GM12865 (cell line): ENCODE data around the gene SECTM1.

ENCODE experiments used
- DNase-seq: peaks from one replicate; pipeline ENCODE4 v3.0.0; 2010; ENCODE audit warnings: low read depth
- H3K4me3 ChIP-seq: 2 replicates; pipeline ENCODE4 v1.5.1; 2011; ENCODE audit warnings: mild to moderate bottlenecking, low read depth, low read length, control low read depth
- TF ChIP-seq, protein P1 (sequence below): IDR thresholded peaks from 2 replicates; pipeline ENCODE4 v1.5.1; 2011; ENCODE audit warnings: low read length, control low read depth, low read depth, inconsistent platforms; ENCODE audit not compliant: insufficient read depth; ENCODE audit errors: missing control alignments

The SECTM1 gene

DNA sequence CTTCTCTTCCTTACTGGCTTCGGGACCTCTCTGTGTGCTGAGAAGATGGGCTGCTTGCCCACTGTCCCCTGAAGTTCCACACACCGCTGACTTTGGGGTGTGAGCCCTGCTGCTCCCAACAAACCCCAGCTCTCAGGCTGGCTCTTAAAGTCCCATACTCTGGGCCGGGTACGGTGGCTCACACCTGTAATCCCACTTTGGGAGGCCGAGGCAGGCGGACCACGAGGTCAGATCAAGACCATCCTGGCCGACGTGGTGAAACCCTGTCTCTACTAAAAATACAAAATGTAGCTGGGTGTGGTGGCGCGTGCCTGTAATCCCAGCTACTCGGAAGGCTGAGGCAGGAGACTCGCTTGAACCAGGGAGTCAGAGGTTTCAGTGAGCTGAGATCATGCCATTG lies 33.3 kb downstream of the SECTM1 start:
- no peak for DNase-seq
- no peak overlapping the region for H3K4me3 ChIP-seq

DNA sequence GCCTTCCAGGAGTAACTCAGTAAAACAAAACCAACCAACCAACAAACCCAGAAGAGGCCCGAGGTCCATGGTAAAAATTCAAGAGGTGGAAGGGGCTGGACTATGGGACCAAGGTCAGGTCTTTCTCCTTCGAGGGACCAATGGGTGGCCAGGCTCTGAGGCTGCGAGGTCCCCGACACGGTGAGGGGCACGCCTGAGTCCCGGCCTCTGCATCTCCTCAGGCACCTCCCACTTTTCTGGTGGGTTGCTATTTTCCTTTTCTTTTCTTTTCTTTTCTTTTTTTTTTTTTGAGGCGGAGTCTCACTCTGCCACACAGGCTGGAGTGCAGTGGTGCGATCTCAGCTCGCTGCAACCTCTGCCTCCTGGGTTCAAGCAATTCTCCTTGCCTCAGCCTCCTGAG lies 34.1 kb downstream of the SECTM1 start:
- H3K4me3 ChIP-seq: no peak overlapping the region
- DNase-seq: no peak
- TF ChIP-seq, protein P1, sequence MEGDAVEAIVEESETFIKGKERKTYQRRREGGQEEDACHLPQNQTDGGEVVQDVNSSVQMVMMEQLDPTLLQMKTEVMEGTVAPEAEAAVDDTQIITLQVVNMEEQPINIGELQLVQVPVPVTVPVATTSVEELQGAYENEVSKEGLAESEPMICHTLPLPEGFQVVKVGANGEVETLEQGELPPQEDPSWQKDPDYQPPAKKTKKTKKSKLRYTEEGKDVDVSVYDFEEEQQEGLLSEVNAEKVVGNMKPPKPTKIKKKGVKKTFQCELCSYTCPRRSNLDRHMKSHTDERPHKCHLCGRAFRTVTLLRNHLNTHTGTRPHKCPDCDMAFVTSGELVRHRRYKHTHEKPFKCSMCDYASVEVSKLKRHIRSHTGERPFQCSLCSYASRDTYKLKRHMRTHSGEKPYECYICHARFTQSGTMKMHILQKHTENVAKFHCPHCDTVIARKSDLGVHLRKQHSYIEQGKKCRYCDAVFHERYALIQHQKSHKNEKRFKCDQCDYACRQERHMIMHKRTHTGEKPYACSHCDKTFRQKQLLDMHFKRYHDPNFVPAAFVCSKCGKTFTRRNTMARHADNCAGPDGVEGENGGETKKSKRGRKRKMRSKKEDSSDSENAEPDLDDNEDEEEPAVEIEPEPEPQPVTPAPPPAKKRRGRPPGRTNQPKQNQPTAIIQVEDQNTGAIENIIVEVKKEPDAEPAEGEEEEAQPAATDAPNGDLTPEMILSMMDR: no peak

More for the DNA sequence above, 33.3 kb downstream of the SECTM1 start:
- TF ChIP-seq, protein P1: no peak

DNA sequence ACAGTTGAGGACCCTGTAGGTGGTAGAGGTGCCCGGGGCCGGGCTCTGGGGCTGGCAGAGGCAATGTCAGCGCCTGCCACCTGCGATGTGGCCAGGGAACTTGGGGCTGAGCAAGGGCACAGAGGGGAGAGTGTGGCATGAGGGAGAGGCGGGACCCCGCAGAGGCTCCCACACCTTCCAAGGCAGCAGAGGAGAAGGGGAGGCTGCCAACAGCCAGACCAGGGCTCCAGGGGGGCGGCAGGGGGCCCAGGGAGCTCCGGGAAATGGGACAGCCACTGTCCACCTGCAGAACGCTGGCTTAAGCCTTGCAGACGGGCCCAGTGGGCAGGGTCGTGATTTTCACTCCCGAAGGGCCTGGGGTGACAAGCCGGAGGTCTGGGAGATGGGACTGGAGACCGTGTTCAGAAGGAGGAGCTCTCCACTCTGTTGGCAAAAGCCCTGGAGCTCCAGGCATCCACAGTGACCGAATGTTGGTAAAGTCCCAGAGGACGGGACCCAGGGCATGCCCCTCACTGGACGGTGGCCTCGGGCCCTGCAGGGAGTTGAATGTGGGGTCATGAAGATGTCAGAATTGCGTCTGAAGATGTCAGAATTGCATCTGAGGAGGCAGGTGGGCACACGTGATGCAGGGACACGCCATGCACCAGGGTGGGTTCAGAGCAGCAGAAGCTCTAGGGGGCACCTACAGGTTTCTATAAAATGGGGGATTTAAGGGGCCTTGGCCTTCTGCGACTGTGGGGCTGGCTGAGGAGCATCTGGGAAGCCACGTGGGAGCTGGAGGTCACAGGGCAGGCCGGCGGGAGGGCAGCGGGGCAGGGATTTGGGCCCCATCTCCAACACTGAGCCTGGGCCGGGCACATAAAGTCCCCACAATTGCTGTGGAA lies 34.8 kb downstream of the SECTM1 start:
- no peak for DNase-seq
- peak overlapping the region; percentile 84 for H3K4me3 ChIP-seq
- TF ChIP-seq, protein P1: no peak

DNA sequence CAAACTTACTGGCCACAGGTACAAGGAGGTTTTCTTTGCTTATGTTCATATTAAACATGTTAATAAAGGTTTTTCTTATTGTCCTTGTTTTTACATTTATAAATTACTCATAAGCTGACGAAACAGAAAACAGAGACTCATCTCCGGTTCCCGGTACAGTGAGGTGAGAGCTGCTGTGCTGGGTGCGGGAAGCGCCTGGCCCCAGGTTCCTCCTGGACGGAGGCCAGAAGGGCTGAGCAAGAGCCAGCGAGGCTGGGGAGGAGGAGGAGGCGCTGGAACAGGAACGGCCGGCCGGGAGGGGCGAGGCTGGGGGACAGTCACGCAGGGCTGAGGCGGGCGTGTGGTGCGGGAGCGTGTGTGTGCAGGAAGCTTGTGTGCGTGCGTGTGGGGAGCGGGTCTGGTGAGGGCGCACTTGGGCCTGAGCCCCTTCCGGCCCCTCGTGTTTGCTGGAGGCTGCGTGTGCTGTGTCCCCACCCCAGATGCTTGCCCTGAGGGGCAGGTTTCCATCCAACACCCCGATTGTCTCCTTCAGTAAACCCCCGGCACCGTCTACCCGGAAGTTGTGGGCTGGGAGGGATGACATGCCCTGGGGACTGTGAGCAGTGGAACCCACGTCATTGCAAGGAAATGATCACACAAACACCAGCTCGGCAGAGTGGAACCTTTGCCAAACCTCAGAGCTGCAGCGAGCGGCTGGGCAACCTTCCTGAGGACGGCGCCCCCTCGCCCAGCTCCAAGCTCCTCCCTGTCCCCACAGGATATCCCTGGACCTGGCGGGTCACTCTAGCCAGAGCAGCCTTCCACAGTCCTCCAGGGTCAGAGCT lies 35.6 kb downstream of the SECTM1 start:
- peak overlapping the region; percentile 84 for H3K4me3 ChIP-seq
- TF ChIP-seq, protein P1: peak; percentile 3
- peak; percentile 90 for DNase-seq

DNA sequence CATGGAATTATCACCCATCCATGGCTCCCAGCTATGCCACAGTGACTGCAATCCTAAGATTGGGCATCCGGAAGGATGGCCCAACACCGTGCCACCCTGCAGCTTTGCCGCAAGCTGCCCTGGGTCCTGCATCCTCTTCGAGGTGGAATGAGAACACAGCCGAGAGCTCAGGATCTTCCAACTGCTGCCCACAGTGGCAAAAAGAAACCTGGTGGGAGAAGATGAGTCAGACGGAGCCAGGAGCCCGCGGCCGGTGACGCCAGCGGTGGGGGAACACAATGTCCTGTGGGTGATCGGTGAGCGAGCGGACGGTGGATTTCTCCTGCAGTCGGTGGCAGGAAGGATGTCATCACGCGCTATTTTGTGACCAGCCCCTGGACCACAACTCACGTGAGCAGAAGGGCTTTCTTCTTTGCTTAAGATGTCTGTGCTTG lies 36.3 kb downstream of the SECTM1 start:
- peak; percentile 86 for DNase-seq
- TF ChIP-seq, protein P1: no peak
- H3K4me3 ChIP-seq: peak overlapping the region; percentile 84

DNA sequence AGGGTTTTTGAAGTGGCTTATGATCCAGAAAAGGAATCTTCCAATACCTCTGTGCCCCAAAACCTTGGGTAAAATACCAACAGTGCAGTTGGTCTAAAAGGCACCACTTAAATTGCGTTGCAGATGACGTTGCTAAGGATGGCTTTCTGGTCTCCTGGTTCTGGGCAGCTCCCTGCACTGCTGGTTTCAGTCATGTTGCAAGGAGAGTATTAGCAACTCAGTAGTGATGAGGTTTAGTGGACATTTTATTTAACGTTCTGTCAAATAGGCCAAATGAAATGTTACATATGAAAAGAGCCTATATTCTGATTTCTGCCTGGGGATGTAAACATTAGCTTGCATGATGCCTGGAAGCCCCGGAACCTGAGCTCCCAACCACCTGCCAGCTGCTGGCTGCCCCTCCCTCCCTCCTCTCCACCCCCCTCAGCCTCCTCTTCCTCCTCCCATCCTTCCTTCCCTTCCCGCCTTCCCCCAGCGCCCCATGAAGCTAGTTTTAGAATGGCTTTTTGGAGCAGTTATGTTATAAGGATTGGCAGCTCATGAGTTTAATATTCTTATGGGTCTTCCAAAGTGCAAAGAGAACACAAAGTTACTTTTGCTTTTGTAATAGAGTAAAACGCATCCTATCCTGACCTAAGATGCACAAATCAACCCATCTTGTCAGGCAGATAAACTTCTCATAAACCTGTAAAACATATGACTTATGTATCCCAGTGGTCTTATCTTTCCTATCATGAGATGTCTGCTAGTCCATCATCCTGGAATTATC lies 36.9 kb downstream of the SECTM1 start:
- TF ChIP-seq, protein P1: no peak
- H3K4me3 ChIP-seq: peak overlapping the region; percentile 84
- no peak for DNase-seq
